ENCODE data around the gene POU2F1. TPM values are rescaled to one million over a fixed set of nuclear protein-coding genes. Genes with fewer than 3 reads are reported as not detected.

POU2F1 gene
- total RNA-seq, 1 experiment from 2014 or later, result 24.5 TPM

DNA sequence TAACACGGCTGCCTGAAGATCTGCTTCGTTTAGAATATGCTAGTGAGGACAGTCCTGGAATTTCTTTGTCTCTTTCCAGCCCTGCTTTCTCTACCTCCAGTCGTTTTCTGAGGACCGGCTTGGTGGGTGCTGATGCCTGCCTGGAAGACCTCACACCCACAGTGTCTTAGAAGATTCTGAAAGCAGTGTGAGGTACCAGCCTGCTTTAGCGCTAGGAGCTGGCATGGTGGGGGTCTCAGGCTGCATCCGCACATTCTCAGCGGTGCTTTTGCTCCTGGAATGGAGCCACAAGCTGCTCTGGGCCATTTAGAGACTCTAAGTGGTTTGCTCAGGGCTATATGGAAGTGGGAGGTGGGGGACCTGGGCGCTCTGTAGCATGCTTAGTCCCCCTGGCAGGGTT, 236.2 kb downstream of the POU2F1 start:
- TF ChIP-seq, protein P1, sequence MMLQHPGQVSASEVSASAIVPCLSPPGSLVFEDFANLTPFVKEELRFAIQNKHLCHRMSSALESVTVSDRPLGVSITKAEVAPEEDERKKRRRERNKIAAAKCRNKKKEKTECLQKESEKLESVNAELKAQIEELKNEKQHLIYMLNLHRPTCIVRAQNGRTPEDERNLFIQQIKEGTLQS (IDR thresholded peaks at IDR 0.05), result no peak
- TF ChIP-seq ELF1 (IDR thresholded peaks at IDR 0.05; ENCODE audit: borderline replicate concordance, low read depth) (no peak), EGR1 (IDR thresholded peaks at IDR 0.05; ENCODE audit: low read depth) (no peak), YY1 (IDR thresholded peaks at IDR 0.05; ENCODE audit: extremely low read depth, insufficient replicate concordance, low read depth, low read length) (no peak), POLR2AphosphoS5 (IDR thresholded peaks at IDR 0.05; ENCODE audit: low read depth, low read length) (no peak), RAD21 (IDR thresholded peaks at IDR 0.05; ENCODE audit: low read depth) (no peak), EZH2 (IDR thresholded peaks at IDR 0.05) (no peak), SIN3A (IDR thresholded peaks at IDR 0.05; ENCODE audit: low read depth) (no peak), ZFX (IDR thresholded peaks at IDR 0.05) (no peak), CBX3 (IDR thresholded peaks at IDR 0.05; ENCODE audit: low read depth) (no peak), JUND (IDR thresholded peaks at IDR 0.05) (no peak), ZNF274 (IDR thresholded peaks at IDR 0.05; ENCODE audit: low read depth, low read length) (no peak), EZH2phosphoT487 (IDR thresholded peaks at IDR 0.05; ENCODE audit: borderline replicate concordance) (no peak), FOSL1 (IDR thresholded peaks at IDR 0.05; ENCODE audit: low read depth) (no peak), SP1 (IDR thresholded peaks at IDR 0.05; ENCODE audit: low read depth) (no peak), POLR2A (IDR thresholded peaks at IDR 0.05; ENCODE audit: borderline replicate concordance, extremely low read depth, insufficient read depth, insufficient read length) (no peak)
- TF ChIP-seq, protein P2, sequence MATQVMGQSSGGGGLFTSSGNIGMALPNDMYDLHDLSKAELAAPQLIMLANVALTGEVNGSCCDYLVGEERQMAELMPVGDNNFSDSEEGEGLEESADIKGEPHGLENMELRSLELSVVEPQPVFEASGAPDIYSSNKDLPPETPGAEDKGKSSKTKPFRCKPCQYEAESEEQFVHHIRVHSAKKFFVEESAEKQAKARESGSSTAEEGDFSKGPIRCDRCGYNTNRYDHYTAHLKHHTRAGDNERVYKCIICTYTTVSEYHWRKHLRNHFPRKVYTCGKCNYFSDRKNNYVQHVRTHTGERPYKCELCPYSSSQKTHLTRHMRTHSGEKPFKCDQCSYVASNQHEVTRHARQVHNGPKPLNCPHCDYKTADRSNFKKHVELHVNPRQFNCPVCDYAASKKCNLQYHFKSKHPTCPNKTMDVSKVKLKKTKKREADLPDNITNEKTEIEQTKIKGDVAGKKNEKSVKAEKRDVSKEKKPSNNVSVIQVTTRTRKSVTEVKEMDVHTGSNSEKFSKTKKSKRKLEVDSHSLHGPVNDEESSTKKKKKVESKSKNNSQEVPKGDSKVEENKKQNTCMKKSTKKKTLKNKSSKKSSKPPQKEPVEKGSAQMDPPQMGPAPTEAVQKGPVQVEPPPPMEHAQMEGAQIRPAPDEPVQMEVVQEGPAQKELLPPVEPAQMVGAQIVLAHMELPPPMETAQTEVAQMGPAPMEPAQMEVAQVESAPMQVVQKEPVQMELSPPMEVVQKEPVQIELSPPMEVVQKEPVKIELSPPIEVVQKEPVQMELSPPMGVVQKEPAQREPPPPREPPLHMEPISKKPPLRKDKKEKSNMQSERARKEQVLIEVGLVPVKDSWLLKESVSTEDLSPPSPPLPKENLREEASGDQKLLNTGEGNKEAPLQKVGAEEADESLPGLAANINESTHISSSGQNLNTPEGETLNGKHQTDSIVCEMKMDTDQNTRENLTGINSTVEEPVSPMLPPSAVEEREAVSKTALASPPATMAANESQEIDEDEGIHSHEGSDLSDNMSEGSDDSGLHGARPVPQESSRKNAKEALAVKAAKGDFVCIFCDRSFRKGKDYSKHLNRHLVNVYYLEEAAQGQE (IDR thresholded peaks at IDR 0.05; ENCODE audit: low read depth), result no peak
- TF ChIP-seq, protein P3, sequence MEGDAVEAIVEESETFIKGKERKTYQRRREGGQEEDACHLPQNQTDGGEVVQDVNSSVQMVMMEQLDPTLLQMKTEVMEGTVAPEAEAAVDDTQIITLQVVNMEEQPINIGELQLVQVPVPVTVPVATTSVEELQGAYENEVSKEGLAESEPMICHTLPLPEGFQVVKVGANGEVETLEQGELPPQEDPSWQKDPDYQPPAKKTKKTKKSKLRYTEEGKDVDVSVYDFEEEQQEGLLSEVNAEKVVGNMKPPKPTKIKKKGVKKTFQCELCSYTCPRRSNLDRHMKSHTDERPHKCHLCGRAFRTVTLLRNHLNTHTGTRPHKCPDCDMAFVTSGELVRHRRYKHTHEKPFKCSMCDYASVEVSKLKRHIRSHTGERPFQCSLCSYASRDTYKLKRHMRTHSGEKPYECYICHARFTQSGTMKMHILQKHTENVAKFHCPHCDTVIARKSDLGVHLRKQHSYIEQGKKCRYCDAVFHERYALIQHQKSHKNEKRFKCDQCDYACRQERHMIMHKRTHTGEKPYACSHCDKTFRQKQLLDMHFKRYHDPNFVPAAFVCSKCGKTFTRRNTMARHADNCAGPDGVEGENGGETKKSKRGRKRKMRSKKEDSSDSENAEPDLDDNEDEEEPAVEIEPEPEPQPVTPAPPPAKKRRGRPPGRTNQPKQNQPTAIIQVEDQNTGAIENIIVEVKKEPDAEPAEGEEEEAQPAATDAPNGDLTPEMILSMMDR (IDR thresholded peaks at IDR 0.05 in 2 of 3, conservative IDR thresholded peaks at IDR 0.05 in 1 of 3; ENCODE audit: borderline replicate concordance in 1 of 3, insufficient read depth in 1 of 3, low read depth in 2 of 3, low read length in 2 of 3), result no peak
- TF ChIP-seq, protein P4, sequence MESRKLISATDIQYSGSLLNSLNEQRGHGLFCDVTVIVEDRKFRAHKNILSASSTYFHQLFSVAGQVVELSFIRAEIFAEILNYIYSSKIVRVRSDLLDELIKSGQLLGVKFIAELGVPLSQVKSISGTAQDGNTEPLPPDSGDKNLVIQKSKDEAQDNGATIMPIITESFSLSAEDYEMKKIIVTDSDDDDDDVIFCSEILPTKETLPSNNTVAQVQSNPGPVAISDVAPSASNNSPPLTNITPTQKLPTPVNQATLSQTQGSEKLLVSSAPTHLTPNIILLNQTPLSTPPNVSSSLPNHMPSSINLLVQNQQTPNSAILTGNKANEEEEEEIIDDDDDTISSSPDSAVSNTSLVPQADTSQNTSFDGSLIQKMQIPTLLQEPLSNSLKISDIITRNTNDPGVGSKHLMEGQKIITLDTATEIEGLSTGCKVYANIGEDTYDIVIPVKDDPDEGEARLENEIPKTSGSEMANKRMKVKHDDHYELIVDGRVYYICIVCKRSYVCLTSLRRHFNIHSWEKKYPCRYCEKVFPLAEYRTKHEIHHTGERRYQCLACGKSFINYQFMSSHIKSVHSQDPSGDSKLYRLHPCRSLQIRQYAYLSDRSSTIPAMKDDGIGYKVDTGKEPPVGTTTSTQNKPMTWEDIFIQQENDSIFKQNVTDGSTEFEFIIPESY (IDR thresholded peaks at IDR 0.05; ENCODE audit: extremely low read depth, insufficient replicate concordance, low read length), result no peak
- TF ChIP-seq, protein P5, sequence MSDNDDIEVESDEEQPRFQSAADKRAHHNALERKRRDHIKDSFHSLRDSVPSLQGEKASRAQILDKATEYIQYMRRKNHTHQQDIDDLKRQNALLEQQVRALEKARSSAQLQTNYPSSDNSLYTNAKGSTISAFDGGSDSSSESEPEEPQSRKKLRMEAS (IDR thresholded peaks at IDR 0.05), result no peak
- H3K9ac ChIP-seq (ENCODE audit: low read length), result no peak overlapping the region
- H3K9me2 ChIP-seq (ENCODE audit: insufficient read depth), result no peaks in the 10 kb centered on the region
- POLR2A ChIA-PET, result no interaction called here
- H3K79me2 ChIP-seq (ENCODE audit: insufficient read depth, low read length), result no peaks in the 10 kb centered on the region
- no peaks in the 10 kb centered on the region for H4K20me1 ChIP-seq (ENCODE audit: insufficient read depth)
- H3K4me1 ChIP-seq (ENCODE audit: control insufficient read depth in 1 of 2, insufficient read depth in 2 of 2, low read length in 2 of 2), result peaks cover 3 to 16% of the 10 kb centered on the region in 2 experiments; a peak in 2 of 4 replicates
- no peak overlapping the region for H3K4me2 ChIP-seq (ENCODE audit: low read length)
- H2AFZ ChIP-seq (ENCODE audit: low read depth, low read length, poor library complexity, severe bottlenecking), result no peak overlapping the region
- no peak overlapping the region for H3K27ac ChIP-seq (ENCODE audit: low read depth, low read length)
- no TSS peak for BruUV-seq (replicated peaks)
- H3K9me3 ChIP-seq (ENCODE audit: control insufficient read depth in 1 of 2, insufficient read depth in 1 of 2, low read depth in 1 of 2, low read length in 2 of 2), result no peaks in the 10 kb centered on the region
- DNase-seq (ENCODE audit: low read depth, low spot score), result no peak
- no peaks in the 10 kb centered on the region for H3K36me3 ChIP-seq (ENCODE audit: control insufficient read depth in 1 of 2, insufficient read depth in 2 of 2, low read length in 2 of 2)
- no peak for ATAC-seq
- intact Hi-C loops (cut with micrococcal nuclease), result no loop called here
- RAD21 ChIA-PET (ENCODE audit: low non-redundant PET in 1 of 2, low total read pairs in 2 of 2, uncharacterized antibody in 2 of 2, unreplicated experiment in 2 of 2), result interaction anchor here in 1 of 2 experiments (0.5 kb wide), 1 partner anchor 9 kb away, joined by 8 read pairs; no protein-coding TSS in a partner anchor
- CTCF ChIA-PET, result interaction anchor here (1.0 kb wide), 1 partner anchor 237 kb away, joined by 3 read pairs; no protein-coding TSS in a partner anchor
- no peaks in the 10 kb centered on the region for H3K27me3 ChIP-seq (ENCODE audit: insufficient read depth, low read length)
- H3K4me3 ChIP-seq (replicated peaks in 1 of 2; ENCODE audit: low read depth in 1 of 2, low read length in 2 of 2), result no peak overlapping the region

Measured in HCT116 (cell line).